Thoracic aorta (tissue), 2 donors: ENCODE results near the gene WDR27. TPM values are rescaled to one million over a fixed set of nuclear protein-coding genes. Genes with fewer than 3 reads are reported as not detected.
A peak's percentile ranks its signal among the peaks of the same experiment; 100 is the strongest.

Experiments used
- ATAC-seq: fragments of 150-250 bp; one replicate; pipeline ENCODE4 v1.8.0; 2017; ENCODE audit warnings: low read depth; ENCODE audit not compliant: insufficient number of reproducible peaks, low FRiP score
- DNase-seq: peaks from one replicate; pipeline ENCODE4 v3.0.0-alpha.2; 2020; ENCODE audit warnings: low spot score
- H3K27ac ChIP-seq, 2 donors: fragments of 200-600 bp; sonication (generic); 1 replicate in 1 of 2; 2 replicates in 1 of 2; pipeline ENCODE4 v1.5.1; 2016; ENCODE audit warnings: mild to moderate bottlenecking in 2 of 2, moderate library complexity in 2 of 2
- H3K27me3 ChIP-seq: fragments of 200-600 bp; sonication (generic); replicated peaks from 2 replicates; pipeline ENCODE4 v1.6.0; 2016; ENCODE audit warnings: mild to moderate bottlenecking; ENCODE audit not compliant: insufficient read depth
- H3K36me3 ChIP-seq: fragments of 200-600 bp; sonication (generic); one replicate; pipeline ENCODE4 v1.5.1; 2016
- H3K4me1 ChIP-seq, 2 donors: fragments of 200-600 bp; sonication (generic); 1 replicate in 1 of 2; 2 replicates in 1 of 2; pipeline versions ENCODE4 v1.5.1 to v1.6.0; 2016; ENCODE audit warnings: low read depth in 2 of 2, mild to moderate bottlenecking in 1 of 2; ENCODE audit not compliant: control insufficient read depth in 1 of 2
- H3K4me3 ChIP-seq: fragments of 200-600 bp; sonication (generic); 2 replicates; pipeline ENCODE4 v1.5.1; 2016; ENCODE audit warnings: mild to moderate bottlenecking
- H3K9me3 ChIP-seq: fragments of 200-600 bp; sonication (generic); 2 replicates; pipeline ENCODE4 v1.5.1; 2016
- total RNA-seq, 2 donors: library from RNA; depleted of rRNA; stranded (reverse); fragments of >200 nt; gene quantifications; one replicate each; pipeline versions ENCODE4 v1.1.0 to v1.2.3, GENCODE V29; 2016
- TF ChIP-seq, protein P1 (sequence below): fragments of 200-600 bp; sonication (generic); IDR thresholded peaks from one replicate; pipeline ENCODE4 v1.5.1; 2019; ENCODE audit warnings: antibody characterized with exemption

WDR27 gene
- total RNA-seq, 2 donors from 2014 or later: 22.5 to 48.2 TPM

DNA sequence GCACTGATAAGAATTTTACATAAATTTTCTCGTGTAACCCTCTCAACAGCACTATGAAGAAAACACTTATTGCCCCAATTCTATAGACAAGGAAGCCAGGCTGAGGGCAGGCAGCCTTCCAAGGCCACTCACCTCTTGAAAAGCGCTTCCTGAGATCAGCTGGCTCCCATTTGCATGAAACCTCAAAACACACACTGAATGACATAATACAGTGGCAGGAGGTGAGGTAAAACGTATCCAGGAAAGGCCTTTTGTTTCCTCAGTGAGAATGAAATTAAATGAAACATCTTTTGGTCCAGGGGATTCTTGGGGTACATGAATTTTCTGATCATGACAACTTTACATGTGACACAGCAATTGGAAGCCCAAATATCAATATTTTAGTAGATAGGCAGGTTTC lies 112.5 kb downstream of the WDR27 start:
- H3K9me3 ChIP-seq: no peaks in the 10 kb centered on the region
- no peak overlapping the region for H3K4me3 ChIP-seq
- TF ChIP-seq, protein P1, sequence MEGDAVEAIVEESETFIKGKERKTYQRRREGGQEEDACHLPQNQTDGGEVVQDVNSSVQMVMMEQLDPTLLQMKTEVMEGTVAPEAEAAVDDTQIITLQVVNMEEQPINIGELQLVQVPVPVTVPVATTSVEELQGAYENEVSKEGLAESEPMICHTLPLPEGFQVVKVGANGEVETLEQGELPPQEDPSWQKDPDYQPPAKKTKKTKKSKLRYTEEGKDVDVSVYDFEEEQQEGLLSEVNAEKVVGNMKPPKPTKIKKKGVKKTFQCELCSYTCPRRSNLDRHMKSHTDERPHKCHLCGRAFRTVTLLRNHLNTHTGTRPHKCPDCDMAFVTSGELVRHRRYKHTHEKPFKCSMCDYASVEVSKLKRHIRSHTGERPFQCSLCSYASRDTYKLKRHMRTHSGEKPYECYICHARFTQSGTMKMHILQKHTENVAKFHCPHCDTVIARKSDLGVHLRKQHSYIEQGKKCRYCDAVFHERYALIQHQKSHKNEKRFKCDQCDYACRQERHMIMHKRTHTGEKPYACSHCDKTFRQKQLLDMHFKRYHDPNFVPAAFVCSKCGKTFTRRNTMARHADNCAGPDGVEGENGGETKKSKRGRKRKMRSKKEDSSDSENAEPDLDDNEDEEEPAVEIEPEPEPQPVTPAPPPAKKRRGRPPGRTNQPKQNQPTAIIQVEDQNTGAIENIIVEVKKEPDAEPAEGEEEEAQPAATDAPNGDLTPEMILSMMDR: no peak
- no peak for DNase-seq
- H3K36me3 ChIP-seq: no peaks in the 10 kb centered on the region
- H3K4me1 ChIP-seq: peaks cover 0 to 3% of the 10 kb centered on the region in 2 donors
- H3K27me3 ChIP-seq: no peaks in the 10 kb centered on the region
- no peak for ATAC-seq
- H3K27ac ChIP-seq: no peak overlapping the region

DNA sequence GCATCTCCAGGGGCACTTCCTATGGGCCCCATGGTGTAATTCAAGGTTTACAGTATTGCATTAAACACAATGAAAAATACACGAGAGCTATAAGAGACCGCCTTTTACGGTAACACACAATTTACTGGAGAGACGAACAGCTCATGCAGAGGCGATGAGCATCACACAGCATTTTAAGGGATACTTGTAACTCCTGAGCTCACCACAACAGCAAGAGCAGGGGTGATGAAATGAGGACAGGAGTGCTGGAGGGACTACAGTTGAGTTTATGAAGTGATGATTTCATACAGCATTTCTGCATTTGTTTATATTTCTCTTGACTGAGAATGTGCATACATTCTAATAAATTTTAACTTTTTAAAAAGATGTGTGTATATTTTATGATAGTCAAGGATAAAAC lies 113.9 kb downstream of the WDR27 start:
- no peaks in the 10 kb centered on the region for H3K27me3 ChIP-seq
- no peaks in the 10 kb centered on the region for H3K36me3 ChIP-seq
- TF ChIP-seq, protein P1: no peak
- DNase-seq: no peak
- no peak overlapping the region for H3K4me3 ChIP-seq
- no peak overlapping the region for H3K27ac ChIP-seq
- no peak for ATAC-seq
- H3K4me1 ChIP-seq: peaks cover 0 to 3% of the 10 kb centered on the region in 2 donors
- H3K9me3 ChIP-seq: no peaks in the 10 kb centered on the region

DNA sequence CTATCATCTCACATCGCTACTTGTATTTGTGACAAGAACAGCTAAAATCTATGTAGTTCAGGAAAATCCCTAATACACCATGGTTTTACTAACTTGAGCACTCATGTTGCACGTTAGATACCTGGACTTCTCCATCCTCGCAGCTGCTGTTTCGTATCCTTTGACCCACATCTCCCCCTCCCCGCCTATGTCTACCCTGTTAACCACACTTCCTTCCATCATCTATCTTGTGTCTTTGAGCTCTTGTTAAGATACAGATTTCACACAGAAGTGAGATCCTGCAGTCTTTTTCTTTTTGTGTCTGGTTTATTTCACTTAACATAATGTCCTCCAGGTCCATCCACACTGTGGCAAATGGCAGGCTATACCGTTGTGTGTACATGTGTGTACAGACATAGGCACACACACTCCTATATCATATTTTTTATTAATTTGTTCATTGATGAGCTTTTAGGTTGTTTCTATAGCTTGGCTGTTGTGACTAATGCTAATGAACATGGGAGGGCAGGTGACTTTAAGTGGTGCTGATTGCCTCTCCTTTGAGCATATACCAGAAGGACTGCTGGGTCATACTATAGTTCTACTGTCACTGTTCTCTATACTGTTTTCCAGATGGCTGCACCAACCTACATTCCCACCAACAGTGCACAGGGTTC lies 117.8 kb downstream of the WDR27 start:
- Histone ChIP-seq H3K9me3 (no peaks in the 10 kb centered on the region), H3K4me3 (no peak overlapping the region), H3K36me3 (no peaks in the 10 kb centered on the region), H3K27ac (no peak overlapping the region), H3K4me1 (no peaks in the 10 kb centered on the region), H3K27me3 (no peaks in the 10 kb centered on the region)
- ATAC-seq (no peak), DNase-seq (no peak)
- TF ChIP-seq, protein P1: no peak

DNA sequence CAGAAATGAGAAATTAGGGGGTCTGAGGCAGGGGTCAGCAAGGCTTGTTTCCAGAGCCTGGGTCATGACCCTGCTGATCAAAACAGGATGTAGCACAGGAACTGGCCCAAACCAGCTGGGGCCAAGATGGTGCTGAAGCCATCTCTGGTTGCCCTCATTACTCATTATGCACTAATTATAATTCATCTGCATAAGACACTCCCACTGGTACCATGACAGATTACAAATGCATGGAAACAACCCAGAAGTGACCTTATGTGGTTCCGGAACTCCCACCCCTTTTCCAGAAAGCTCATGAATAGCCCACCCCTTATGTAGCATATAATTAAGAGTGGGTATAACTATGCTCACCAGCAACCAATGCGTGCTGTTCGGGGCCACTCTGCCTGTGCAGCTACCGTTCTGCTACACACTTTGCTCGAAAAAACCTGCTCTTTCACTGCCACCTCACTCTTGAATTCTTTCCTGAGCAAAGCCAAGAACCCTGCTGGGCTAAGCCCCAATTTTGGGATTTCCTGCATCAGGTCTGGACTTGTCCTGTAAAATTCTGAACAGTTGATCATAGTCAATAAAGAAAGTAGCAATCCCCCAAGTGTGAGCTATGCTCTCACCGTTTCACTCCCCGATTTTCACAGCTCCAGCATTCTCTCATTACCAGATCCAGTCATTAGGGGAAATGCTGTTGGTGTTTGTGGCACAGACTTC lies 122.3 kb downstream of the WDR27 start:
- Histone ChIP-seq H3K27ac (no peak overlapping the region), H3K4me1 (no peaks in the 10 kb centered on the region), H3K27me3 (no peaks in the 10 kb centered on the region), H3K36me3 (no peaks in the 10 kb centered on the region), H3K9me3 (no peaks in the 10 kb centered on the region), H3K4me3 (no peak overlapping the region)
- no peak for DNase-seq
- TF ChIP-seq, protein P1: no peak
- no peak for ATAC-seq

DNA sequence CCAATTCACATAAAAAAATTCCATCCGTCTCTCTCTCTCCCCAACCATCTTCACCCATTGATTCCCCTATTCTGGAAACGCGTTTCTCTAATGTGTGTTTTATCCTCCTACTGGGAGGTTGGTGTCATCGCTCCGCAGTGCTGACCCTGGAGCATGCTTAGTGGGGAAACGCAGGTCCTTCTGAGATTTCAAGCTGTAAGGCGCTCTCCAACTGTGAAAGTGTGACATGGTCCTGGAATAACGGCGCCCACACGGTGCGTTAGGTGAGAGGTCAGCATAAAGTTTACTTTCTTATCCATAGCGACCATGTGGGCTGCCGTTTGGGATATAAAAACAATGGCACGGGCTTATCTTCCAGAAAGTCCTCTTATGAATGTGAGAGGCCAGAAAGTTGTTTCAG lies 123.9 kb downstream of the WDR27 start:
- peak overlapping the region; percentile 30 for H3K4me3 ChIP-seq
- no peaks in the 10 kb centered on the region for H3K4me1 ChIP-seq
- no peaks in the 10 kb centered on the region for H3K27me3 ChIP-seq
- H3K27ac ChIP-seq: no peak overlapping the region
- H3K36me3 ChIP-seq: no peaks in the 10 kb centered on the region
- no peaks in the 10 kb centered on the region for H3K9me3 ChIP-seq
- ATAC-seq (no peak), DNase-seq (no peak)
- TF ChIP-seq, protein P1: no peak
